ENCODE measurements around the gene IL1RN. TPM values are rescaled to one million over a fixed set of nuclear protein-coding genes. Genes with fewer than 3 reads are reported as not detected.

Gene IL1RN
- total and polyA plus RNA-seq, 2 of the 13 experiments (the other 11 are each of a cell fraction or from before 2014, with no cell fraction given): 21.2 to 101 TPM

- TF ChIP-seq PRDM10 (CRISPR knock-in tag; IDR thresholded peaks at IDR 0.05; ENCODE audit: low read depth) (no peak), RARA (CRISPR knock-in tag; IDR thresholded peaks at IDR 0.05) (no peak), ZNF652 (CRISPR knock-in tag; IDR thresholded peaks at IDR 0.05; ENCODE audit: borderline replicate concordance, low read depth) (peak; percentile 77; the same call in 1 of the 2 replicates), ZNF687 (CRISPR knock-in tag; IDR thresholded peaks at IDR 0.05) (peak; percentile 56), PBX3 (CRISPR knock-in tag; IDR thresholded peaks at IDR 0.05; ENCODE audit: borderline replicate concordance) (no peak), PHF21A (CRISPR knock-in tag; IDR thresholded peaks at IDR 0.05) (no peak), ZNF775 (CRISPR knock-in tag; IDR thresholded peaks at IDR 0.05; ENCODE audit: borderline replicate concordance) (no peak), ISX (CRISPR knock-in tag; conservative IDR thresholded peaks at IDR 0.05) (no peak), ZNF704 (CRISPR knock-in tag; IDR thresholded peaks at IDR 0.05; ENCODE audit: borderline replicate concordance) (no peak), ZNF282 (IDR thresholded peaks at IDR 0.05; ENCODE audit: partially characterized antibody) (no peak), GATAD2A (CRISPR knock-in tag; IDR thresholded peaks at IDR 0.05) (no peak), ZNF280B (CRISPR knock-in tag; IDR thresholded peaks at IDR 0.05; ENCODE audit: borderline replicate concordance) (no peak), ZNF703 (CRISPR knock-in tag; IDR thresholded peaks at IDR 0.05; ENCODE audit: borderline replicate concordance) (no peak)
These were observed 31.6 kb downstream of the IL1RN start (continued) for GRCh38 chr2:113158884-113159553.
